Lung (tissue), 12 donors: Measurements from ENCODE around the gene UQCRH. TPM values are rescaled to one million over a fixed set of nuclear protein-coding genes. Genes with fewer than 3 reads are reported as not detected.

Source experiments
- ATAC-seq: fragments of 200-7000 bp; cut with Tn5 transposase; one replicate; pipeline ENCODE4 v1.9.1; 2020; ENCODE audit warnings: moderate number of reproducible peaks; ENCODE audit not compliant: insufficient read depth, low FRiP score
- DNase-seq, 3 donors: peaks; one replicate each; pipeline ENCODE4 v3.0.0-alpha.2; 2013 to 2017
- H3K27ac ChIP-seq, 2 donors: one replicate each; pipeline ENCODE4 v1.5.1; 2013; ENCODE audit warnings: mild to moderate bottlenecking in 2 of 2, moderate library complexity in 2 of 2, control low read depth in 1 of 2, inconsistent platforms in 1 of 2, low read depth in 1 of 2, low read length in 1 of 2
- H3K27me3 ChIP-seq, 3 donors: one replicate each; pipeline ENCODE4 v1.5.1; 2013; ENCODE audit warnings: low read length in 2 of 3; ENCODE audit not compliant: control insufficient read depth in 3 of 3, insufficient read depth in 3 of 3
- H3K36me3 ChIP-seq, 4 donors: one replicate each; pipeline ENCODE4 v1.5.1; 2013; ENCODE audit warnings: low read length in 4 of 4, mild to moderate bottlenecking in 1 of 4, moderate library complexity in 1 of 4; ENCODE audit not compliant: control insufficient read depth in 4 of 4, insufficient read depth in 4 of 4
- H3K4me1 ChIP-seq, 5 donors: one replicate each; pipeline ENCODE4 v1.5.1; 2013; ENCODE audit warnings: low read length in 5 of 5, mild to moderate bottlenecking in 2 of 5, moderate library complexity in 1 of 5; ENCODE audit not compliant: control insufficient read depth in 5 of 5, insufficient read depth in 5 of 5
- H3K4me3 ChIP-seq: one replicate; pipeline ENCODE4 v1.5.1; 2013; ENCODE audit warnings: mild to moderate bottlenecking, control low read depth, moderate library complexity
- H3K9ac ChIP-seq, 2 donors: one replicate each; pipeline ENCODE4 v1.5.1; 2013; ENCODE audit warnings: low read length in 2 of 2, control low read depth in 1 of 2; ENCODE audit not compliant: insufficient read depth in 1 of 2
- H3K9me3 ChIP-seq, 4 donors: one replicate each; pipeline ENCODE4 v1.5.1; 2013; ENCODE audit warnings: low read length in 3 of 4, mild to moderate bottlenecking in 1 of 4, moderate library complexity in 1 of 4; ENCODE audit not compliant: control insufficient read depth in 4 of 4, insufficient read depth in 3 of 4
- WGBS, 2 donors: extraction: QIAGEN DNeasy Blood & Tissue Kit; methylation state at CpG; one replicate each; pipeline ENCODE4 v1.1.7; 2013; 5-methylcytosine and 5-hydroxymethylcytosine counted together
- polyA plus RNA-seq, 2 donors: library from polyadenylated mRNA; stranded (reverse); fragments of 200-250 nt; gene quantifications; one replicate each; pipeline ENCODE4 v1.2.1, GENCODE V29; 2013
- total RNA-seq, 2 donors: library from RNA; depleted of rRNA in 1 of 2; stranded (reverse); fragments of >200 nt in 1 of 2; gene quantifications; one replicate each; pipeline ENCODE4 v1.2.1, GENCODE V29; 2014 to 2021
- TF ChIP-seq, protein P1 (sequence below): IDR thresholded peaks from 2 replicates; pipeline ENCODE4 v1.5.1; 2012; ENCODE audit warnings: mild to moderate bottlenecking; ENCODE audit errors: control extremely low read depth, extremely low read depth
- donor health status: control.
- donor health status: control.
- donor health status: Bipolar disorder and iron deficiency.
- donor health status: healthy.
- donor health status: DM: yes; HTN: yes; CAD: no.

UQCRH gene
- total and polyA plus RNA-seq, 4 donors, result 159 to 400 (median 304) TPM

DNA sequence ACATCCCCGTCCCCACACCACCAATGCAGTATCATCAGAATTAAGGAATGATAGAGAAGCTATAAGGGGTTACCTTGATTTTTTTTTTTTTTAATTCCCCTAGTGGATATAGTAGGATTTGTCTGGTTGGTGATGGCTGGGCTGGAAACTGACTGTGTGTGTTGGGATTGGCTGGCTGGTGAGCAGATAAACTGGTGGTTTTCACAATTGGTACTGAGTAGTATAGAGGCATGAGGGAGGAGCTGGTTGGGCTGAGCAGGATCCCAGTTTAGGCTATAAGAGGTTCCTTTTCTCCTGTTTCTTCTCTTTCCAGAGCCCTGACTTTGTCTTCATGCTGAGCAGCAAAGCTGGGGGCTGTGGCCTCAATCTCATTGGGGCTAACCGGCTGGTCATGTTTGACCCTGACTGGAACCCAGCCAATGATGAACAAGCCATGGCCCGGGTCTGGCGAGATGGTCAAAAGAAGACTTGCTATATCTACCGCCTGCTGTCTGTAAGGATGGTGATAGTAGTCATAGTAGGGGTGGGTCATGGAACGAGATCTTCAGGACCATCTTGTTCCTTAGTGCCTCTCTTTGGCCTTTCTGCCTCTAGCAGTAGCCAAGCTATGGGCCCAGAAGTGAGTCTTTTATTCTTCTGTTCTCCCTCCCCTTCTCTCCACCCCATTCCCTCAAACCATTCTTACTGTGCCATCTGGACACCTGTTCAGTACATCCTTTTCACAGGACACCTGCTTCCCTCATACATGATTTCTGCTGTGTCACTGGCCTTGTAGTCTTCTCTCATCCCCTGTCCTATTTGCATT is 29.1 kb upstream of the UQCRH start:
- WGBS, 2 donors, result 99% methylated on average over 6 of the region's 6 CpGs
- TF ChIP-seq, protein P1, sequence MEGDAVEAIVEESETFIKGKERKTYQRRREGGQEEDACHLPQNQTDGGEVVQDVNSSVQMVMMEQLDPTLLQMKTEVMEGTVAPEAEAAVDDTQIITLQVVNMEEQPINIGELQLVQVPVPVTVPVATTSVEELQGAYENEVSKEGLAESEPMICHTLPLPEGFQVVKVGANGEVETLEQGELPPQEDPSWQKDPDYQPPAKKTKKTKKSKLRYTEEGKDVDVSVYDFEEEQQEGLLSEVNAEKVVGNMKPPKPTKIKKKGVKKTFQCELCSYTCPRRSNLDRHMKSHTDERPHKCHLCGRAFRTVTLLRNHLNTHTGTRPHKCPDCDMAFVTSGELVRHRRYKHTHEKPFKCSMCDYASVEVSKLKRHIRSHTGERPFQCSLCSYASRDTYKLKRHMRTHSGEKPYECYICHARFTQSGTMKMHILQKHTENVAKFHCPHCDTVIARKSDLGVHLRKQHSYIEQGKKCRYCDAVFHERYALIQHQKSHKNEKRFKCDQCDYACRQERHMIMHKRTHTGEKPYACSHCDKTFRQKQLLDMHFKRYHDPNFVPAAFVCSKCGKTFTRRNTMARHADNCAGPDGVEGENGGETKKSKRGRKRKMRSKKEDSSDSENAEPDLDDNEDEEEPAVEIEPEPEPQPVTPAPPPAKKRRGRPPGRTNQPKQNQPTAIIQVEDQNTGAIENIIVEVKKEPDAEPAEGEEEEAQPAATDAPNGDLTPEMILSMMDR, result no peak
- Histone ChIP-seq H3K27me3 (no peaks in the 10 kb centered on the region), H3K4me1 (no peaks in the 10 kb centered on the region), H3K27ac (no peak overlapping the region), H3K9me3 (no peaks in the 10 kb centered on the region), H3K9ac (no peak overlapping the region), H3K36me3 (peaks cover 0 to 17% (median 8%) of the 10 kb centered on the region in 4 donors), H3K4me3 (no peak overlapping the region)
- ATAC-seq (no peak), DNase-seq (no peak)

DNA sequence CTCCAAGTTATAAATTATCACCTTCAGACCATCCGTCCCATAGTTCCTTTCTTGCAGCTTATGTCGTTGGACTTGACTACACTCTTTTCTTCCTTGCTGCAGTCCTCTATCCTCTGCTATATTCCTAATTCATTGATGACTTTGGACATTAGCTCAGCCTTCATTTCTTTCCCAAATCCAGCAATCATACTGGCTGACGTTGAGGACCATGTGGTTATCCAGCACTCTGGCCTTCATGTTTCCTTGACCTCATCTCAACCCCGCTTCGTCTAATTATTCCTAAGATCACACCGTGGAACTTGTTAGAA is 28.5 kb upstream of the UQCRH start:
- Histone ChIP-seq H3K36me3 (peaks cover 2 to 17% (median 11%) of the 10 kb centered on the region in 4 donors), H3K4me1 (no peaks in the 10 kb centered on the region), H3K9me3 (no peaks in the 10 kb centered on the region), H3K9ac (no peak overlapping the region), H3K27me3 (no peaks in the 10 kb centered on the region), H3K27ac (no peak overlapping the region), H3K4me3 (no peak overlapping the region)
- ATAC-seq (no peak), DNase-seq (no peak)
- TF ChIP-seq, protein P1, result no peak
- 94 to 95% methylated on average over 6 of the region's 6 CpGs for WGBS, 2 donors

DNA sequence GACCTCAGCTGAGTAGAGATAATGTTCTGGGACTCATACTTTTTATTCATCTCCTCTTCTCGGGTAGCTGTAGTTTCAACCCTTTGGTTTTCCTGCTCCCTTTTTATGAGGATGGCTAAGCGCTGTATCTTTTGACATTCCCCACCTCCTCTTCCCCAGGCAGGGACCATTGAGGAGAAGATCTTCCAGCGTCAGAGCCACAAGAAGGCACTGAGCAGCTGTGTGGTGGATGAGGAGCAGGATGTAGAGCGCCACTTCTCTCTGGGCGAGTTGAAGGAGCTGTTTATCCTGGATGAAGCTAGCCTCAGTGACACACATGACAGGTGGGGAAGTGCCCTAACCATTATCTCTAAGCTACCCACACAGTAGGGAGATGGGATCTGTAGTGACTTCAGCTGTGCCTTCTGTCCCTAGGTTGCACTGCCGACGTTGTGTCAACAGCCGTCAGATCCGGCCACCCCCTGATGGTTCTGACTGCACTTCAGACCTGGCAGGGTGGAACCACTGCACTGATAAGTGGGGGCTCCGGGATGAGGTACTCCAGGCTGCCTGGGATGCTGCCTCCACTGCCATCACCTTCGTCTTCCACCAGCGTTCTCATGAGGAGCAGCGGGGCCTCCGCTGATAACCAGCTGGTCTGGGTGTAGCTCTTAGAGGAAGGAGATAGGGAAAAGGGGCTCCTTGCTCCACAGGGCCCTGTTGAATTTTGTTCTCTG is 25.7 kb upstream of the UQCRH start:
- Histone ChIP-seq H3K27me3 (no peaks in the 10 kb centered on the region), H3K4me3 (no peak overlapping the region), H3K9ac (no peak overlapping the region), H3K9me3 (no peaks in the 10 kb centered on the region), H3K27ac (no peak overlapping the region), H3K36me3 (peaks cover 12 to 25% (median 20%) of the 10 kb centered on the region in 4 donors), H3K4me1 (no peaks in the 10 kb centered on the region)
- TF ChIP-seq, protein P1, result no peak
- DNase-seq (no peak), ATAC-seq (no peak)
- WGBS, 2 donors, result 89 to 93% methylated on average over 14 of the region's 14 CpGs
